HepG2 (cell line): ENCODE measurements around the gene KHK. TPM values are rescaled to one million over a fixed set of nuclear protein-coding genes. Genes with fewer than 3 reads are reported as not detected.

Source experiments
- ATF5 ChIP-seq: sonication (generic); formaldehyde crosslinking; IDR thresholded peaks from 2 replicates; pipeline ENCODE4 v1.4.0; 2020; ENCODE audit warnings: mild to moderate bottlenecking, low read depth, missing genetic modification reagents
- DR1 ChIP-seq: sonication (generic); formaldehyde crosslinking; IDR thresholded peaks from 2 replicates; pipeline ENCODE4 v1.8.0; 2021; ENCODE audit warnings: mild to moderate bottlenecking, missing genetic modification reagents, inconsistent platforms
- KAT8 ChIP-seq: IDR thresholded peaks from 2 replicates; pipeline ENCODE4 v1.6.1; 2016; ENCODE audit warnings: missing genetic modification reagents, missing compliant biosample characterization
- MXD3 ChIP-seq: IDR thresholded peaks from 2 replicates; pipeline ENCODE4 v1.6.1; 2016; ENCODE audit warnings: mild to moderate bottlenecking, missing biosample characterization, missing genetic modification reagents
- NPAS2 ChIP-seq: sonication (generic); formaldehyde crosslinking; IDR thresholded peaks from 2 replicates; pipeline ENCODE4 v1.8.0; 2022; ENCODE audit warnings: mild to moderate bottlenecking, missing genetic modification reagents, borderline replicate concordance
- NR2F6 ChIP-seq, 2 experiments: IDR thresholded peaks; 2 replicates each; pipeline ENCODE4 v1.6.1; 2016; ENCODE audit warnings: antibody characterized with exemption in 1 of 2, mild to moderate bottlenecking in 1 of 2
- PRMT3 ChIP-seq: sonication (generic); formaldehyde crosslinking; IDR thresholded peaks from 2 replicates; pipeline ENCODE4 v1.8.1; 2022; ENCODE audit warnings: low read depth, mild to moderate bottlenecking, moderate library complexity, missing genetic modification reagents, borderline replicate concordance
- RARA ChIP-seq: IDR thresholded peaks from 2 replicates; pipeline ENCODE4 v1.6.1; 2016; ENCODE audit warnings: missing genetic modification reagents, missing compliant biosample characterization
- RCOR2 ChIP-seq: IDR thresholded peaks from 2 replicates; pipeline ENCODE4 v1.6.1; 2016; ENCODE audit warnings: missing biosample characterization, missing genetic modification reagents
- SNAPC5 ChIP-seq: sonication (generic); formaldehyde crosslinking; IDR thresholded peaks from 2 replicates; pipeline ENCODE4 v1.8.1; 2023; ENCODE audit warnings: mild to moderate bottlenecking, missing genetic modification reagents, borderline replicate concordance
- STAG1 ChIP-seq: sonication (generic); formaldehyde crosslinking; IDR thresholded peaks from 2 replicates; pipeline ENCODE4 v1.4.0; 2020; ENCODE audit warnings: missing genetic modification reagents
- TBL1XR1 ChIP-seq: fragments of 150-350 bp; IDR thresholded peaks from 2 replicates; pipeline ENCODE4 v1.6.1; 2014; ENCODE audit warnings: borderline replicate concordance, low read length; ENCODE audit not compliant: partially characterized antibody
- U2AF2 ChIP-seq: fragments of 200-400 bp; formaldehyde crosslinking; IDR thresholded peaks from 2 replicates; pipeline ENCODE4 v1.6.1; 2017; ENCODE audit warnings: low read depth, mild to moderate bottlenecking, low read length
- ZFP36L1 ChIP-seq: sonication (generic); formaldehyde crosslinking; IDR thresholded peaks from 2 replicates; pipeline ENCODE4 v1.8.0; 2022; ENCODE audit warnings: mild to moderate bottlenecking, missing genetic modification reagents, moderate library complexity
- ZNF446 ChIP-seq: sonication (generic); formaldehyde crosslinking; IDR thresholded peaks from 2 replicates; pipeline ENCODE4 v1.5.0; 2020; ENCODE audit warnings: mild to moderate bottlenecking, missing genetic modification reagents
- ZNF703 ChIP-seq: sonication (generic); formaldehyde crosslinking; IDR thresholded peaks from 2 replicates; pipeline ENCODE4 v1.5.1; 2020; ENCODE audit warnings: missing genetic modification reagents, mild to moderate bottlenecking, moderate library complexity, borderline replicate concordance
- ZNF841 ChIP-seq: sonication (generic); formaldehyde crosslinking; IDR thresholded peaks from 2 replicates; pipeline ENCODE4 v1.8.1; 2023; ENCODE audit warnings: missing genetic modification reagents, borderline replicate concordance
- ZSCAN12 ChIP-seq: sonication (generic); formaldehyde crosslinking; IDR thresholded peaks from 2 replicates; pipeline ENCODE4 v1.9.0; 2021; ENCODE audit warnings: mild to moderate bottlenecking, missing genetic modification reagents
- polyA plus RNA-seq, 8 experiments: library from polyadenylated mRNA; depleted of rRNA in 3 of 8; stranded (reverse) in 7 of 8; unstranded in 1 of 8; fragments of >200 nt; fragmentation: Illumina TruSeq in 4 of 8; extraction: Trizol in 4 of 8; gene quantifications; 2 replicates each; pipeline versions ENCODE4 v1.2.1 to v1.2.3, GENCODE V29; 2011 to 2016; ENCODE audit warnings: low read depth in 4 of 8, missing spikeins in 1 of 8, mixed read lengths in 1 of 8; ENCODE audit not compliant: insufficient read depth in 1 of 8
- total RNA-seq, 5 experiments: library from RNA; depleted of rRNA; stranded (reverse); fragments of >200 nt; fragmentation: Illumina TruSeq; extraction: Trizol; gene quantifications; 2 replicates each; pipeline ENCODE4 v1.2.3, GENCODE V29; 2016; ENCODE audit warnings: low read depth in 1 of 5
- TF ChIP-seq, protein P1 (sequence below): sonication (generic); formaldehyde crosslinking; IDR thresholded peaks from 2 replicates; pipeline ENCODE4 v1.4.0; 2020; ENCODE audit warnings: missing genetic modification reagents, borderline replicate concordance
- TF ChIP-seq, protein P2 (sequence below): sonication (generic); formaldehyde crosslinking; IDR thresholded peaks from 2 replicates; pipeline ENCODE4 v1.9.0; 2021; ENCODE audit warnings: missing genetic modification reagents, mild to moderate bottlenecking, borderline replicate concordance

The KHK gene
- total and polyA plus RNA-seq, 2 of the 13 experiments (the other 11 are each of a cell fraction or from before 2014, with no cell fraction given): 40.9 to 99.2 TPM

- TF ChIP-seq ZNF446 (CRISPR knock-in tag) (no peak), RARA (peak; percentile 93), ZFP36L1 (CRISPR knock-in tag) (peak; percentile 88; the same call in 1 of the 2 replicates), ZSCAN12 (CRISPR knock-in tag) (peak; percentile 74; the same call in 1 of the 2 replicates), ZNF703 (CRISPR knock-in tag) (no peak; the same call in 1 of the 2 replicates), KAT8 (CRISPR knock-in tag) (peak; percentile 78), ZNF841 (CRISPR knock-in tag) (no peak), SNAPC5 (CRISPR knock-in tag) (0 out of 2 replicates have a peak, but pooled peaks have one; percentile 13), RCOR2 (CRISPR knock-in tag) (peak; percentile 92), MXD3 (CRISPR knock-in tag) (peak; percentile 10; the same call in 1 of the 2 replicates), TBL1XR1 (peak; percentile 76), STAG1 (CRISPR knock-in tag) (peak; percentile 45), U2AF2 (0 out of 2 replicates have a peak, but pooled peaks have one; percentile 42), DR1 (CRISPR knock-in tag) (peak; percentile 31; the same call in 1 of the 2 replicates), PRMT3 (CRISPR knock-in tag) (peak; percentile 23; the same call in 1 of the 2 replicates), ATF5 (CRISPR knock-in tag) (0 out of 2 replicates have a peak, but pooled peaks have one; percentile 28), NPAS2 (CRISPR knock-in tag) (no peak), NR2F6 (IDR thresholded peaks at IDR 0.05) (peak; percentile 89), NR2F6 (CRISPR knock-in tag; IDR thresholded peaks at IDR 0.05) (peak; percentile 97)
- TF ChIP-seq, protein P1, sequence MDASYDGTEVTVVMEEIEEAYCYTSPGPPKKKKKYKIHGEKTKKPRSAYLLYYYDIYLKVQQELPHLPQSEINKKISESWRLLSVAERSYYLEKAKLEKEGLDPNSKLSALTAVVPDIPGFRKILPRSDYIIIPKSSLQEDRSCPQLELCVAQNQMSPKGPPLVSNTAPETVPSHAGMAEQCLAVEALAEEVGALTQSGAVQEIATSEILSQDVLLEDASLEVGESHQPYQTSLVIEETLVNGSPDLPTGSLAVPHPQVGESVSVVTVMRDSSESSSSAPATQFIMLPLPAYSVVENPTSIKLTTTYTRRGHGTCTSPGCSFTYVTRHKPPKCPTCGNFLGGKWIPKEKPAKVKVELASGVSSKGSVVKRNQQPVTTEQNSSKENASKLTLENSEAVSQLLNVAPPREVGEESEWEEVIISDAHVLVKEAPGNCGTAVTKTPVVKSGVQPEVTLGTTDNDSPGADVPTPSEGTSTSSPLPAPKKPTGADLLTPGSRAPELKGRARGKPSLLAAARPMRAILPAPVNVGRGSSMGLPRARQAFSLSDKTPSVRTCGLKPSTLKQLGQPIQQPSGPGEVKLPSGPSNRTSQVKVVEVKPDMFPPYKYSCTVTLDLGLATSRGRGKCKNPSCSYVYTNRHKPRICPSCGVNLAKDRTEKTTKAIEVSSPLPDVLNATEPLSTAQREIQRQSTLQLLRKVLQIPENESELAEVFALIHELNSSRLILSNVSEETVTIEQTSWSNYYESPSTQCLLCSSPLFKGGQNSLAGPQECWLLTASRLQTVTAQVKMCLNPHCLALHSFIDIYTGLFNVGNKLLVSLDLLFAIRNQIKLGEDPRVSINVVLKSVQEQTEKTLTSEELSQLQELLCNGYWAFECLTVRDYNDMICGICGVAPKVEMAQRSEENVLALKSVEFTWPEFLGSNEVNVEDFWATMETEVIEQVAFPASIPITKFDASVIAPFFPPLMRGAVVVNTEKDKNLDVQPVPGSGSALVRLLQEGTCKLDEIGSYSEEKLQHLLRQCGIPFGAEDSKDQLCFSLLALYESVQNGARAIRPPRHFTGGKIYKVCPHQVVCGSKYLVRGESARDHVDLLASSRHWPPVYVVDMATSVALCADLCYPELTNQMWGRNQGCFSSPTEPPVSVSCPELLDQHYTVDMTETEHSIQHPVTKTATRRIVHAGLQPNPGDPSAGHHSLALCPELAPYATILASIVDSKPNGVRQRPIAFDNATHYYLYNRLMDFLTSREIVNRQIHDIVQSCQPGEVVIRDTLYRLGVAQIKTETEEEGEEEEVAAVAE (CRISPR knock-in tag): peak; percentile 94
- TF ChIP-seq, protein P2, sequence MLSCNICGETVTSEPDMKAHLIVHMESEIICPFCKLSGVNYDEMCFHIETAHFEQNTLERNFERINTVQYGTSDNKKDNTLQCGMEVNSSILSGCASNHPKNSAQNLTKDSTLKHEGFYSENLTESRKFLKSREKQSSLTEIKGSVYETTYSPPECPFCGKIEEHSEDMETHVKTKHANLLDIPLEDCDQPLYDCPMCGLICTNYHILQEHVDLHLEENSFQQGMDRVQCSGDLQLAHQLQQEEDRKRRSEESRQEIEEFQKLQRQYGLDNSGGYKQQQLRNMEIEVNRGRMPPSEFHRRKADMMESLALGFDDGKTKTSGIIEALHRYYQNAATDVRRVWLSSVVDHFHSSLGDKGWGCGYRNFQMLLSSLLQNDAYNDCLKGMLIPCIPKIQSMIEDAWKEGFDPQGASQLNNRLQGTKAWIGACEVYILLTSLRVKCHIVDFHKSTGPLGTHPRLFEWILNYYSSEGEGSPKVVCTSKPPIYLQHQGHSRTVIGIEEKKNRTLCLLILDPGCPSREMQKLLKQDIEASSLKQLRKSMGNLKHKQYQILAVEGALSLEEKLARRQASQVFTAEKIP (CRISPR knock-in tag): 0 out of 2 replicates have a peak, but pooled peaks have one; percentile 75
Observed at GRCh38 chr2:27095745-27096651, 9.4 kb downstream of the KHK start (continued).
